Stimulated activated CD8-positive, alpha-beta memory T cell treated with anti-CD3 and anti-CD28 coated beads, Interleukin-2, amount 100 ng/mL, for 1 hour (primary cell): Measurements from ENCODE around the gene DNAH2.
A peak's percentile ranks its signal among the peaks of the same experiment; 100 is the strongest.

Experiments used
- DNase-seq, 2 donors: peaks; one replicate each; pipeline ENCODE4 v3.0.0-alpha.2; 2020; ENCODE audit warnings: low read depth in 2 of 2

Gene DNAH2

DNA sequence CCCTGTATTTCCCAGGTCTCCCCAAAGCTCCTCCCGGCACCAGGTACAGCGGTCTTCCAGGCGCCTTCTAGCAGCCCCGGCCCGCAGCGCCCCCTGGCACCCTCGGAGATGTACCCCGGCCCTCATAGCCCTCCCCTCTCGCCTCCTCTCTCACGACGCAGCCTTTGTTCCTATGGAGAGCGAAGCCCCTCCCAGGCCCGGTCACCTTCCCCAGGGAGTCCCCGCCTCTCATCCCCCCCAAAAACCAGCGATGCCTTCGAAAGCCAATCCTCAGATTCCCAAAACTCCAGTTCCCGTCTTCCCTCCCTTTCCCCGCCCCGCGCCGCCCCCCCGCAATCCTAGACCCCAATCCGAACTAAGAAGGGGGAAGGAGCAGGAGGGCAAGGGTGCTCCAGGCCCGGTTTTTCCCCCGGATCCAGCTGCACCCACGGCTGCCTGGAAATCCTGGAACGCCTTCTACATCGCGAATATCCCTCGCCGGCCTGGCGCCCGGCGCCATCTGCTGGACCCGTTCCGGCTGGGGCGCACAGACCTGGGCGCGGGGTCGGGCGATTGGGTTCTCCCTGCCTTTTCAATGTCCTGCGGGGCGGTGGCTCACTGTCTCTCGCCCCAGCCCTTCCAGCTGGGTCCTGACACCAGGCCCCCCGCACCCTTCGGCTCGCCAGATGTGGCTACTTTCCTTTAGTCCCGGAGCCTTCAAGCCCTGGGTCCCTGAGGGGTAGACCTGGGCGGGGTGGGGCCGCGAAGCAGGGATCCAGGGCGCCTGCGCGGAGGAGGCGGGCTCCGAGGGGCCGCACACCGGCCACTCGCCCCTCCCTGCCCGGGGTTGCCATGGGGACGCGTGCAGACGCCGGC is at the start of gene DNAH2:
Gene DNAH2, plus strand, starts transcription at position 844 of the 855 bp plus-strand sequence. CDS start 1,991 bp downstream, outside the sequence.
- no peak for DNase-seq

- DNase-seq, result no peak
These were observed 49.1 kb upstream of the DNAH2 start for GRCh38 chr17:7668482-7668881.

DNA sequence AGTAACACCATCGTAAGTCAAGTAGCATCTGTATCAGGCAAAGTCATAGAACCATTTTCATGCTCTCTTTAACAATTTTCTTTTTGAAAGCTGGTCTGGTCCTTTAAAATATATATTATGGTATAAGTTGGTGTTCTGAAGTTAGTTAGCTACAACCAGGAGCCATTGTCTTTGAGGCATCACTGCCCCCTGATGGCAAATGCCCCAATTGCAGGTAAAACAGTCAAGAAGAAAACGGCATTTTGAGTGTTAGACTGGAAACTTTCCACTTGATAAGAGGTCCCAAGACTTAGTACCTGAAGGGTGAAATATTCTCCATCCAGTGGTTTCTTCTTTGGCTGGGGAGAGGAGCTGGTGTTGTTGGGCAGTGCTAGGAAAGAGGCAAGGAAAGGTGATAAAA is 44.3 kb upstream of the DNAH2 start:
- DNase-seq, result no peak

- DNase-seq, result no peak
These were observed 42.6 kb upstream of the DNAH2 start for GRCh38 chr17:7674934-7675333.

DNA sequence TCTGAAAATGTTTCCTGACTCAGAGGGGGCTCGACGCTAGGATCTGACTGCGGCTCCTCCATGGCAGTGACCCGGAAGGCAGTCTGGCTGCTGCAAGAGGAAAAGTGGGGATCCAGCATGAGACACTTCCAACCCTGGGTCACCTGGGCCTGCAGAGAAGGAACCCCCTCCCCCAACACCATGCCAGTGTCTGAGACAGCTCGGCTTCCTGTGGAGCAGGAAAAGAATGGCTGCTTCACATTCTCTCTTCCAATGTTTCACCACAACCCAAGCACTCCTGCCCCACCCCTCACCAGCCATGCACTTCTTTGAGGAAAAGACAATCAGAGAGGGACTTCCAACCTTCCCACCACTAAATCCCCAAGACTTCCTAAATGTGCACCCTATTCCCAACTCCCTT is 41.0 kb upstream of the DNAH2 start:
- DNase-seq, result no peak

GRCh38 chr17:7677388-7678067 is 40.0 kb upstream of the DNAH2 start:
- DNase-seq, result no peak

- DNase-seq, result no peak
These were observed 32.6 kb upstream of the DNAH2 start for GRCh38 chr17:7684851-7685532.

- DNase-seq, result peak; percentile 74 to 79
These were observed 31.9 kb upstream of the DNAH2 start for GRCh38 chr17:7685533-7686221.

- DNase-seq, result peak; percentile 60 to 64
These were observed 31.1 kb upstream of the DNAH2 start for GRCh38 chr17:7686222-7687071.

DNA sequence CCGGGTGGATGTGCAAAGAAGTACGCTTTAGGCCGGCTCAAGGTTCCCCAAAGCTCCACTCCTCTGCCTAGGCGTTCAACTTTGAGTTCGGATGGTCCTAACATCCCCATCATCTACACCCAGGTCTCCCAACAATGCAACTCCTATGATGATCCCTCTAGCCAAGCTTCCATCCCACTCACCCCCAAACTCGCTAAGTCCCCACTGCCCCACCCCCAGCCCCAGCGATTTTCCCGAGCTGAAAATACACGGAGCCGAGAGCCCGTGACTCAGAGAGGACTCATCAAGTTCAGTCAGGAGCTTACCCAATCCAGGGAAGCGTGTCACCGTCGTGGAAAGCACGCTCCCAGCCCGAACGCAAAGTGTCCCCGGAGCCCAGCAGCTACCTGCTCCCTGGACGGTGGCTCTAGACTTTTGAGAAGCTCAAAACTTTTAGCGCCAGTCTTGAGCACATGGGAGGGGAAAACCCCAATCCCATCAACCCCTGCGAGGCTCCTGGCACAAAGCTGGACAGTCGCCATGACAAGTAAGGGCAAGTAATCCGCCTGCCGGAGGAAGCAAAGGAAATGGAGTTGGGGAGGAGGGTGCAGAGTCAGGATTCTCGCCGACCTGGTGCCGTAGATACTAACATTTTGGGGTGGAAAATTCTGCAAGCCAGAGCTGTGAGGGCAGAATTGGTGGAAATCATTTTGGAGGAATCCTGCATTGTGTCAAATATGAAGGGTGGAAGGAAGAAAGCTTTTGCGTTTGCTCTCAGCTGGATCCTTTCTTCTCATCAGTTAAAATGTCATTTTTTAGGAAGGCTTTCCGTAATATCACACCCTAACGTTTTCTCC is 30.3 kb upstream of the DNAH2 start, which contains the start of gene TP53:
Gene TP53, minus strand, starts transcription at position 419 of the 836 bp plus-strand sequence. CDS start 10,896 bp downstream, outside the sequence.
- DNase-seq, result peak; percentile 65 to 74

- peak; percentile 90 to 92 for DNase-seq
These were observed 29.4 kb upstream of the DNAH2 start, which contains the start of gene WRAP53 for GRCh38 chr17:7687908-7688807. Gene WRAP53, plus strand, starts transcription at chr17:7688477. Its CDS starts 172 bp downstream, at chr17:7688649.

DNA sequence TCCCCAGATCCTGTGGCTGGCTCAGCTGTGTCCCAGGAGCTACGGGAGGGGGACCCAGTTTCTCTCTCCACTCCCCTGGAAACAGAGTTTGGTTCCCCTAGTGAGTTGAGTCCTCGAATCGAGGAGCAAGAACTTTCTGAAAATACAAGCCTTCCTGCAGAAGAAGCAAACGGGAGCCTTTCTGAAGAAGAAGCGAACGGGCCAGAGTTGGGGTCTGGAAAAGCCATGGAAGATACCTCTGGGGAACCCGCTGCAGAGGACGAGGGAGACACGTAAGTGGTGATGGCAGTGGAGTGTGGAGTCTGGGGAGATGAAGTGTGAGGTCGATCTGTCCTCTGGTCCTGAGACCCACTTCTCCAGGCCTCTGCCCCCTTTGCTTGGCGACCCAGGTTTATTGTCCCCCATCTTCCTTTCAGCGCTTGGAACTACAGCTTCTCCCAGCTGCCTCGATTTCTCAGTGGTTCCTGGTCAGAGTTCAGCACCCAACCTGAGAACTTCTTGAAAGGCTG is 28.7 kb upstream of the DNAH2 start:
- DNase-seq, result no peak

DNA sequence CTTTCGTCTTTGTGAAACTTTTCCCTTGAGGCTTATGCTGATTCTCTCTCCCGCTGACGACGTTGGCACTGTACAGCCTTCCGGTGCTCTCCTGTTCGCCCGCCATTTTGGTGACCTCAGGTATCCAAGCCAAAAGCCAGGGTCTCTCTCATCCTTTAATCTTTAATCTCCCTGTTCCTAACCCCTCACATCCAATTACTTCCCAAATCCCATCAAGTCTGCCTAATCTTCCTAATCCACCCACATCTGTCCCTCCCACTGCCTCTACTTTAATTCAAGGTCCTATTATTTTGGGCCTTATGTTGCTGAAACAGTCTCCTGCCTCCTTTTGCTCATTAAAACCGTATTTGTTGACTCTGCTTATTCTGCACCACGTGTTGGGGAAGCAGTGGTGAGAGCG is 22.0 kb upstream of the DNAH2 start:
- no peak for DNase-seq

- DNase-seq, result no peak
These were observed 19.5 kb upstream of the DNAH2 start for GRCh38 chr17:7697828-7698588.

- no peak for DNase-seq
These were observed 17.0 kb upstream of the DNAH2 start for GRCh38 chr17:7700510-7700909.

- DNase-seq, result no peak
These were observed 15.9 kb upstream of the DNAH2 start for GRCh38 chr17:7701681-7702080.

GRCh38 chr17:7702776-7703175 is 14.8 kb upstream of the DNAH2 start:
- no peak for DNase-seq
